ENCODE measurements around the gene CDKN2B-AS1. TPM values are rescaled to one million over a fixed set of nuclear protein-coding genes. Genes with fewer than 3 reads are reported as not detected.
"Not testable (repeated sequence)": the region's sequence is repeated elsewhere in the genome, so short reads cannot be mapped to it uniquely, and the experiment has no call there.

Gene CDKN2B-AS1
- total RNA-seq, result under 1 TPM in 1 of 4 donors, not detected in 3; 0.24 TPM
- 0.09 TPM for polyA plus RNA-seq
- long read RNA-seq, donor 1, result 0 reads
- long read RNA-seq, donor 2, result 0 reads
- long read RNA-seq, donor 3, result 0 reads
- long read RNA-seq, donor 4, result 0 reads

- Histone ChIP-seq H3K27ac (ENCODE audit: low read length) (no peak within 1 kb of the TSS), H3K27me3 (ENCODE audit: control insufficient read depth, insufficient read depth) (peaks cover 2% of the 10 kb centered on the region), H3K9me3 (ENCODE audit: control insufficient read depth, low read length) (no peaks in the 10 kb centered on the region), H3K4me1 (ENCODE audit: control insufficient read depth, insufficient read depth, low read length) (peaks cover 2% of the 10 kb centered on the region), H3K4me3 (ENCODE audit: low read length) (peak within 1 kb of the TSS; percentile 86)
- DNase-seq (peak in 2 of 3 donors; percentile 68 to 73), ATAC-seq (peak; percentile 75)
- intact Hi-C loops (cut with DNase I), result no loop called here
- WGBS, result 1% methylated on average over 35 of the region's 43 CpGs
Observed at GRCh38 chr9:21994556-21995005, at the start of gene CDKN2B-AS1. Gene CDKN2B-AS1 (plus strand): TSS chr9:21994791.

GRCh38 chr9:21945606-21946005, 49.0 kb upstream of the CDKN2B-AS1 start:
- DNase-seq, result no peak
- Histone ChIP-seq H3K27ac (ENCODE audit: low read length) (no peak overlapping the region), H3K4me1 (ENCODE audit: control insufficient read depth, insufficient read depth, low read length) (no peaks in the 10 kb centered on the region), H3K4me3 (ENCODE audit: low read length) (no peak overlapping the region), H3K27me3 (ENCODE audit: control insufficient read depth, insufficient read depth) (no peaks in the 10 kb centered on the region), H3K9me3 (ENCODE audit: control insufficient read depth, low read length) (no peaks in the 10 kb centered on the region)
- intact Hi-C loops (cut with DNase I), result no loop called here
- ATAC-seq, result no peak
- 85% methylated on average over 2 of the region's 2 CpGs for WGBS

DNA sequence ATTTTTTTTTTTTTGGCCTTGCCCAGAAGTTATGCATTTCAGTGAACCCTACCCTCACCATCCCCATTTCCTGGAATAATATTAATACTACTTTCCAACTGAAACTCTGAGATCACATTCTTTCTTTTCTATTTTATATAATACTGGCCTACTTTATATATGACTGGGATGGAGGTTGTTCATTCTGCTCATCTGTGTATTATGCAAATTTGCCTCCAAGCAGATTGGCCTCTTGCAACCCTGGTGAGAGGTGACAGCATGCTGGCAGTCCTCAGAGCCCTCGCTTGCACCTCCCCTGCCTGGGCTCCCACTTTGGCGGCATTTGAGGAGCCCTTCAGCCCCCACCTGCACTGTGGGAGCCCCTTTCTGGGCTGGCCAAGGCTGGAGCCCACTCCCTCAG, 35.8 kb upstream of the CDKN2B-AS1 start:
- DNase-seq (no peak), ATAC-seq (no peak)
- Histone ChIP-seq H3K4me3 (ENCODE audit: low read length) (no peak overlapping the region), H3K27ac (ENCODE audit: low read length) (no peak overlapping the region), H3K27me3 (ENCODE audit: control insufficient read depth, insufficient read depth) (no peaks in the 10 kb centered on the region), H3K9me3 (ENCODE audit: control insufficient read depth, low read length) (no peaks in the 10 kb centered on the region), H3K4me1 (ENCODE audit: control insufficient read depth, insufficient read depth, low read length) (no peaks in the 10 kb centered on the region)
- WGBS, result 87% methylated on average over 2 of the region's 2 CpGs
- intact Hi-C loops (cut with DNase I), result no loop called here

DNA sequence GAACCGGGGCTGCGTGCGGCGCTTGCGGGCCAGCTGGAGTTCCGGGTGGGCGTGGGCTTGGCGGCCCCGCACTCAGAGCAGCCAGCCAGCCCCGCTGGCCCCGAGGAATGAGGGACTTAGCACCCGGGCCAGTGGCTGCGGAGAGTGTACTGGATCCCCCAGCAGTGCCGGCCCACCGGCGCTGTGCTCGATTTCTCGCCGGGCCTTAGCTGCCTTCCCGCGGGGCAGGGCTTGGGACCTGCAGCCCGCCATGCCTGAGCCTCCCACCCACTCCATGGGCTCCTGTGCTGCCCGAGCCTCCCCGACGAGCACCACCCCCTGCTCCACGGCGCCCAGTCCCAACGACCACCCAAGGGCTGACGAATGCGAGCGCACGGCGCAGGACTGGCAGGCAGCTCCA, 35.3 kb upstream of the CDKN2B-AS1 start:
- ATAC-seq; H3K4me1 ChIP-seq (ENCODE audit: control insufficient read depth, insufficient read depth, low read length); H3K27me3 ChIP-seq (ENCODE audit: control insufficient read depth, insufficient read depth); intact Hi-C loops (cut with DNase I); H3K27ac ChIP-seq (ENCODE audit: low read length); DNase-seq; H3K9me3 ChIP-seq (ENCODE audit: control insufficient read depth, low read length); H3K4me3 ChIP-seq (ENCODE audit: low read length): not testable (repeated sequence)
- WGBS, result 95% methylated on average over 32 of the region's 33 CpGs

DNA sequence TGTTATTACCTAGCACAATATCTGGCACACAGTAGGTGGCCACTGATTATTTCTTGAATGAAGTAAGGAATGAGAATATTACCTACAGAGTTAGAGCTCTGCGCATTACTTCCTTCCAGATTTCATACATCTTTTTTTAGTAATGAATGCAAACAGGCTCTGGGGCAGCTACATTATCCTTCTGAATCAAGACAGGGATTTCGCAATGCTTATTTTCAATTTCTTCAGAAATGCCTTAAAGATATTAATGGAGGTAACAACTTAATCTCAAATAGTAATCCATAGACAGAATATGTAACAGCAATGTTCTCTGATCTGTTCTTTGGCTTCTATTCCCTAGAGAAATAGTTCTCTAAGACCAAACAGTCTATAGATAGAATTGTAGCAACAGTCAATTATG, 33.0 kb upstream of the CDKN2B-AS1 start:
- Histone ChIP-seq H3K27me3 (ENCODE audit: control insufficient read depth, insufficient read depth) (no peaks in the 10 kb centered on the region), H3K4me1 (ENCODE audit: control insufficient read depth, insufficient read depth, low read length) (no peaks in the 10 kb centered on the region), H3K27ac (ENCODE audit: low read length) (no peak overlapping the region), H3K4me3 (ENCODE audit: low read length) (no peak overlapping the region), H3K9me3 (ENCODE audit: control insufficient read depth, low read length) (no peaks in the 10 kb centered on the region)
- WGBS, result 94% methylated on average over 2 of the region's 2 CpGs
- no peak for DNase-seq
- no peak for ATAC-seq
- intact Hi-C loops (cut with DNase I), result no loop called here

DNA sequence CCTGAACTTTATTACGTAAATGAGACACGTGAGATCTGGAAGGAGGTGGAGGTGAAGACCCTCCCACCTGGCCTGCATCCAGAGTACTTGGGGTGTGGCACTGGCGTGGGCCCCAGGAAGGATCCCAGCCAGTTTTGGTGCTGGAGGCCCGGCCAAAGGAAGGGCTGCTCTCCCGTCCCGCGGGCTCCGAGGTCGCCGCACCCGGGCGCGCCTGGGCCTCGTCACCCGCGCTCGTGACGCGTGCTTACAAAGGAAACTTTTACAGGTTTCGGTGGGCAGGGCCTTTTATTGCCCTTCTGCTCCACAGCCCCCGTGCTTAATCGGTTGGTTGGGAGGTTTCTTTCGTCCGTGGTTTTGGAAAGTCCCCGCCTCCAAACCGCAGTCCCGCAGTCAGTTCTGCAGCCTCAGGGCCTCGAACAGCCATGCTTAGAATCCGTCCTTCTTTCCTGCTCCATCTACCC, 29.6 kb upstream of the CDKN2B-AS1 start:
- H3K27me3 ChIP-seq (ENCODE audit: control insufficient read depth, insufficient read depth), result no peaks in the 10 kb centered on the region
- intact Hi-C loops (cut with DNase I), result no loop called here

DNA sequence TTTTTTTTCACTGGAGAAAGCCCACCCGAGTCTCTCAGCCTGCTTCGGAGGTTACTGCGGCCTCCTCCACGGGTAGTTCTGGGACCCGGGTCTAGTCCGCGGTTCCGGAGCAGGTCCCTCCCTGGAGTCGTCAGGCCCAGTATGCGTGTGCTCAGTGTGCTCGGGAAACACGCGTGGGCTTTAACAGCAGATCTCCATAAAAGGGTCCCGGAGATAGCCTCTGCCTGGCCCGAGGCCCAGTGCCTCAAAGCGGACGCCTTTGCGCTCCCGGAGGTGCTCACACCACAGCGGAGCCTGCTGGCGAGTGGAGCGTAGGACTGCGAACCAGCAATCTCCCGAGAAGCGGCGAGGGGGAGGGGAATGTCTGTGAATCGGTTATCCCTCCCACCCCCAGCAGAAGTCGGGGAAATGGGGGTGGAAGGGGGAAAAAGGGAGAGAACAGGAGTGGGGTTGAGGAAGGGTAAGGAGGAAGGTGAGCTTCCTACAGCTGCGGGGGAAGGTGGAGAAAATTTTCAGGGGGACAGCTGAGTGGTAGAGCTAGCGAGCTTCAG, 29.1 kb upstream of the CDKN2B-AS1 start:
- peak overlapping the region; percentile 11 for H3K4me3 ChIP-seq (ENCODE audit: low read length)
- WGBS, result 1% methylated on average over 30 of the region's 30 CpGs
- ATAC-seq (peak; percentile 64 to 68), DNase-seq (peak in 2 of 3 donors; percentile 47 to 65)
- H3K27ac ChIP-seq (ENCODE audit: low read length), result no peak overlapping the region
- intact Hi-C loops (cut with DNase I), result no loop called here
- no peaks in the 10 kb centered on the region for H3K4me1 ChIP-seq (ENCODE audit: control insufficient read depth, insufficient read depth, low read length)
- H3K27me3 ChIP-seq (ENCODE audit: control insufficient read depth, insufficient read depth), result no peaks in the 10 kb centered on the region
- peaks cover 3% of the 10 kb centered on the region for H3K9me3 ChIP-seq (ENCODE audit: control insufficient read depth, low read length)

More for the DNA sequence above, 29.6 kb upstream of the CDKN2B-AS1 start:
- WGBS, result 2% methylated on average over 29 of the region's 29 CpGs
- no peaks in the 10 kb centered on the region for H3K4me1 ChIP-seq (ENCODE audit: control insufficient read depth, insufficient read depth, low read length)
- ATAC-seq (peak in 1 of 2 donors; percentile 41), DNase-seq (peak in 1 of 3 donors; percentile 24)
- H3K9me3 ChIP-seq (ENCODE audit: control insufficient read depth, low read length), result peaks cover 3% of the 10 kb centered on the region
- no peak overlapping the region for H3K27ac ChIP-seq (ENCODE audit: low read length)
- peak overlapping the region; percentile 11 for H3K4me3 ChIP-seq (ENCODE audit: low read length)

DNA sequence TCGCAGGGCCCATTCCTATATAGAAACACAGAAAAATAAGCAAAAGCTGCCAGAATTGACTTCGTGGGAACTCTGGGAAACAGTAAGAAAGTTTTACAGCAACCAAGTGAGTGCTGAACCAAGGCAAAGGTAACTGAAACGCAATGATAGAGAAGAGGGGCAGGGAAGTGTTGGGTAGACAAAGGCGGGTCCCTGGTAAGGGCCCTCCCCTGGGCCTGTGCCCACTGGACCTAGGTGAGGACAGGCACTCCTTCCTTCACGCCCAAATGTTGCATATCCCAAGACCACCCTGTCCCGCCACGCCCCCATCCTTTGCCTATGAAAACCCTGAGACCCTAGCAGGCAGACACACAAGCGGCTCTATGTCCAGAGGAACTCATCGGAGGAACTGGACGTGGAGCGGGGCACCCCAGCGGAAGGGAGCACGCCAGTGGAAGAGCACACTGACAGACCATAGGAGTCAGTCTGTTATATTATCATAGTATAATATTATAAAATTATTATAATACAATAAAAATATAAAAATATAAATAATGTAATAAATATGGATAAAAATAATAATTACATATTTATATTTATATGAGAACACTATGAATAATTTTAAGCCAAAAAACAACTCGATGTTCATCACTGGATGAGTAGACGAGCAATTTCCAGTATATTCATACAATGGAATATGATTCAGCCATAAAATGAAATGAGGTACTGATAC, 28.3 kb upstream of the CDKN2B-AS1 start:
- Histone ChIP-seq H3K9me3 (ENCODE audit: control insufficient read depth, low read length) (peaks cover 3% of the 10 kb centered on the region), H3K4me1 (ENCODE audit: control insufficient read depth, insufficient read depth, low read length) (no peaks in the 10 kb centered on the region), H3K27me3 (ENCODE audit: control insufficient read depth, insufficient read depth) (no peaks in the 10 kb centered on the region), H3K27ac (ENCODE audit: low read length) (no peak overlapping the region), H3K4me3 (ENCODE audit: low read length) (no peak overlapping the region)
- intact Hi-C loops (cut with DNase I), result no loop called here
- DNase-seq (no peak), ATAC-seq (no peak)
- WGBS, result 11% methylated on average over 15 of the region's 15 CpGs

GRCh38 chr9:21967169-21967568, 27.4 kb upstream of the CDKN2B-AS1 start:
- Histone ChIP-seq H3K27me3 (ENCODE audit: control insufficient read depth, insufficient read depth) (peaks cover 2% of the 10 kb centered on the region), H3K27ac (ENCODE audit: low read length) (no peak overlapping the region), H3K4me3 (ENCODE audit: low read length) (peak overlapping the region; percentile 10), H3K9me3 (ENCODE audit: control insufficient read depth, low read length) (peaks cover 3% of the 10 kb centered on the region), H3K4me1 (ENCODE audit: control insufficient read depth, insufficient read depth, low read length) (no peaks in the 10 kb centered on the region)
- no peak for ATAC-seq
- intact Hi-C loops (cut with DNase I), result no loop called here
- DNase-seq, result no peak
- WGBS, result 9% methylated on average over 19 of the region's 19 CpGs

DNA sequence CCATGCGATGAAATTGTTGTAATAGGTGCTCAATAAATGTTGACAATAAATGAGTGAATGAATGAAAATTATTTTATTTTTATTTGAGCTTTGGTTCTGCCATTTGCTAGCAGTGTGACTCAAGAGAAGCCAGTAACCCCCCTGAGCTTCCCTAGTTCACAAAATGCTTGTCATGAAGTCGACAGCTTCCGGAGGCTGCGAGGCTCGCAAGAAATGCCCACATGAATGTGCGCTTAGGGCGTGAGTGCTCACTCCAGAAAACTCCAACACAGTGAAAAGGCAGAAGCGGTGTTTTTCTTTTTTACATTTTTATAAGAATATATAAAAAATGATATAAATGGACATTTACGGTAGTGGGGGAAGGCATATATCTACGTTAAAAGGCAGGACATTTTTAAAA, 26.9 kb upstream of the CDKN2B-AS1 start:
- DNase-seq (no peak), ATAC-seq (no peak)
- intact Hi-C loops (cut with DNase I), result no loop called here
- H3K27me3 ChIP-seq (ENCODE audit: control insufficient read depth, insufficient read depth), result peaks cover 6% of the 10 kb centered on the region
- 16% methylated on average over 10 of the region's 10 CpGs for WGBS
- no peak overlapping the region for H3K4me3 ChIP-seq (ENCODE audit: low read length)
- H3K27ac ChIP-seq (ENCODE audit: low read length), result no peak overlapping the region
- H3K9me3 ChIP-seq (ENCODE audit: control insufficient read depth, low read length), result peaks cover 3% of the 10 kb centered on the region
- no peaks in the 10 kb centered on the region for H3K4me1 ChIP-seq (ENCODE audit: control insufficient read depth, insufficient read depth, low read length)

GRCh38 chr9:21968331-21969010, 26.1 kb upstream of the CDKN2B-AS1 start:
- Histone ChIP-seq H3K4me1 (ENCODE audit: control insufficient read depth, insufficient read depth, low read length) (no peaks in the 10 kb centered on the region), H3K27ac (ENCODE audit: low read length) (no peak overlapping the region), H3K9me3 (ENCODE audit: control insufficient read depth, low read length) (peaks cover 3% of the 10 kb centered on the region), H3K4me3 (ENCODE audit: low read length) (no peak overlapping the region), H3K27me3 (ENCODE audit: control insufficient read depth, insufficient read depth) (peaks cover 6% of the 10 kb centered on the region)
- no peak for DNase-seq
- intact Hi-C loops (cut with DNase I), result no loop called here
- WGBS, result 5% methylated on average over 41 of the region's 41 CpGs
- no peak for ATAC-seq
